ENCODE measurements around the gene RBM20. TPM values are rescaled to one million over a fixed set of nuclear protein-coding genes. Genes with fewer than 3 reads are reported as not detected.

RBM20 gene
- total and polyA plus RNA-seq, 2 of the 13 experiments (the other 11 are each of a cell fraction or from before 2014, with no cell fraction given), result 0.02 to 0.22 TPM

- TF ChIP-seq REST (IDR thresholded peaks at IDR 0.05; ENCODE audit: borderline replicate concordance in 1 of 2, low read depth in 1 of 2, low read length in 2 of 2) (no peak), GTF3A (CRISPR knock-in tag; conservative IDR thresholded peaks at IDR 0.05) (no peak), PAXIP1 (CRISPR knock-in tag; conservative IDR thresholded peaks at IDR 0.05) (no peak), RAD51 (IDR thresholded peaks at IDR 0.05; ENCODE audit: borderline replicate concordance) (no peak), ZFX (CRISPR knock-in tag; IDR thresholded peaks at IDR 0.05; ENCODE audit: low read depth) (no peak), MED8 (CRISPR knock-in tag; IDR thresholded peaks at IDR 0.05; ENCODE audit: insufficient replicate concordance) (no peak), ADNP (CRISPR knock-in tag; IDR thresholded peaks at IDR 0.05) (no peak), ZNF343 (CRISPR knock-in tag; IDR thresholded peaks at IDR 0.05) (no peak)
Observed at GRCh38 chr10:110616493-110617033, 27.6 kb upstream of the RBM20 start (continued).
